DMS79 treated with DMSO at 0.1 percent for 48 hours (cell line): ENCODE measurements around the gene SLC8A2.

Experiments
- DNase-seq: peaks from one replicate; lab custom pipeline; 2025; lab: John Stamatoyannopoulos, UW

The SLC8A2 gene

GRCh38 chr19:47381121-47381520 is 90.6 kb downstream of the SLC8A2 start:
- no peak for DNase-seq

GRCh38 chr19:47380559-47380958 is 91.1 kb downstream of the SLC8A2 start:
- no peak for DNase-seq

- DNase-seq: no peak
Measured at GRCh38 chr19:47379381-47379938, 92.2 kb downstream of the SLC8A2 start.

GRCh38 chr19:47378246-47378645 is 93.4 kb downstream of the SLC8A2 start:
- DNase-seq: no peak
